Body of pancreas (tissue), 4 donors: ENCODE measurements around the gene ANKRD9. TPM values are rescaled to one million over a fixed set of nuclear protein-coding genes. Genes with fewer than 3 reads are reported as not detected.

Experiments used
- ATAC-seq: fragments of 150-250 bp; one replicate; pipeline ENCODE4 v1.9.1; 2016
- DNase-seq, 4 donors: peaks; one replicate each; pipeline ENCODE4 v3.0.0-alpha.2; 2019
- H3K27ac ChIP-seq, 4 donors: fragments of 200-600 bp; sonication (generic); 1 replicate in 3 of 4; 2 replicates in 1 of 4; pipeline versions ENCODE4 v1.5.1 to v1.6.1; 2016 to 2019; ENCODE audit warnings: mild to moderate bottlenecking in 1 of 4, mixed read lengths in 1 of 4, moderate library complexity in 1 of 4
- H3K27me3 ChIP-seq, 2 donors: fragments of 200-600 bp; sonication (generic); one replicate each; pipeline ENCODE4 v1.6.0; 2016; ENCODE audit warnings: mild to moderate bottlenecking in 1 of 2
- H3K36me3 ChIP-seq, 2 donors: fragments of 200-600 bp; sonication (generic); replicated peaks in 1 of 2; 2 replicates each; pipeline ENCODE4 v1.5.1; 2016; ENCODE audit warnings: low read depth in 2 of 2; ENCODE audit not compliant: insufficient read depth in 1 of 2
- H3K4me1 ChIP-seq: fragments of 200-600 bp; sonication (generic); one replicate; pipeline ENCODE4 v1.6.0; 2016
- H3K4me3 ChIP-seq, 2 donors: fragments of 200-600 bp; sonication (generic); 1 replicate in 1 of 2; 2 replicates in 1 of 2; pipeline ENCODE4 v1.5.1; 2016 to 2019
- H3K9me3 ChIP-seq, 3 donors: fragments of 200-600 bp; sonication (generic); 1 replicate in 2 of 3; 2 replicates in 1 of 3; pipeline ENCODE4 v1.5.1; 2016
- POLR2A ChIP-seq, 3 donors: fragments of 450-650 bp; IDR thresholded peaks; one replicate each; pipeline ENCODE4 v1.6.1; 2016; ENCODE audit warnings: antibody characterized with exemption in 3 of 3, mild to moderate bottlenecking in 2 of 3
- WGBS, 2 donors: methylation state at CpG; one replicate each; pipeline ENCODE4 v1.1.5; 2017; 5-methylcytosine and 5-hydroxymethylcytosine counted together
- intact Hi-C: fragments of 100-400 bp; cut with DNase I; formaldehyde crosslinking; loops from one replicate; pipeline ENCODE4 v1.15.1; 2023
- total RNA-seq, 2 donors: library from RNA; depleted of rRNA; stranded (reverse); fragments of >200 nt; gene quantifications; one replicate each; pipeline ENCODE4 v1.1.0, GENCODE V29; 2016
- TF ChIP-seq, protein P1 (sequence below), 7 experiments: fragments of 450-650 bp in 4 of 7; fragments of 200-600 bp in 3 of 7; sonication (generic) in 3 of 7; IDR thresholded peaks; one replicate each; pipeline ENCODE4 v1.5.1; 2016 to 2019; ENCODE audit warnings: antibody characterized with exemption in 7 of 7

ANKRD9 gene
- total RNA-seq, 2 donors from 2014 or later: 49.8 to 87.7 TPM

DNA sequence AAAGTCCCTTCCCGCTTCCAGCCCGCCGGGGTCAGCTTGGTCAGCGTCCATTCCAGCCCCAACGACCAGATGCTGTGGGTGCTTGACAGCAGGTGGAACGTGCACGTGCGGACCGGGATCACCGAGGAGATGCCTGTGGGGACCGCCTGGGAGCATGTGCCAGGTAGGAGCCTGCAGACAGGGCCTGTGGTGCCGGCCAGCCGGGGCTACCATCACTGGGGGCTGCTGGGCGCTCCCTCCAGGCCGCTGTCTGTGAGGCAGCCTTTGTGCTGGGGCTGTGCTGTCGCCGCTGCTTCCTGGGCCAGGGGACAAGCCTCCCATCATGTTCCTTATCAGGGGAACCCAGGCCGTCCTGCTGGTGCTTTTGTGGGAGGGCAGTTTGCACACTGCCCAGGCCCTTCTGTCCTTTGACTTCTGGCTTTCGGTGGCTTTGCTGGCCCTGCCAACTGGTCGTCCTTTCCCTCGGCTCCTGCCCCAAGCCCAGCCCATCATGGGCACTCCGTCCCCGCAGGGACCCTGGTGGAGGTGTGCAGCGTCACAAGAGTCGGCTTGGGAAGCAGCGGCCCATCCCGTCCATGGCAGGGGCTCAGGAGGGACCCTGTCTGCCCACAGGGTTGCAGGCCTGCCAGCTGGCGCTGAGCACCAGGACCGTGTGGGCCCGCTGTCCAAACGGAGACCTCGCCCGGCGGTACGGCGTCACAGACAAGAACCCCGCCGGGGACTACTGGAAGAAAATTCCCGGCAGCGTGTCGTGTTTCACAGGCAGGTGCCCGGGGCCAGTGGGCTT, 12.4 kb downstream of the ANKRD9 start:
- 92 to 95% methylated on average over 17 to 42 of the region's 42 CpGs for WGBS, 2 donors
- ATAC-seq: no peak
- Histone ChIP-seq H3K4me3 (no peak overlapping the region), H3K36me3 (peaks cover 0 to 8% of the 10 kb centered on the region in 2 donors), H3K27me3 (no peaks in the 10 kb centered on the region), H3K27ac (no peak overlapping the region), H3K4me1 (no peaks in the 10 kb centered on the region), H3K9me3 (no peaks in the 10 kb centered on the region)
- no peak for TF ChIP-seq POLR2A (IDR thresholded peaks at IDR 0.05)
- TF ChIP-seq, protein P1, sequence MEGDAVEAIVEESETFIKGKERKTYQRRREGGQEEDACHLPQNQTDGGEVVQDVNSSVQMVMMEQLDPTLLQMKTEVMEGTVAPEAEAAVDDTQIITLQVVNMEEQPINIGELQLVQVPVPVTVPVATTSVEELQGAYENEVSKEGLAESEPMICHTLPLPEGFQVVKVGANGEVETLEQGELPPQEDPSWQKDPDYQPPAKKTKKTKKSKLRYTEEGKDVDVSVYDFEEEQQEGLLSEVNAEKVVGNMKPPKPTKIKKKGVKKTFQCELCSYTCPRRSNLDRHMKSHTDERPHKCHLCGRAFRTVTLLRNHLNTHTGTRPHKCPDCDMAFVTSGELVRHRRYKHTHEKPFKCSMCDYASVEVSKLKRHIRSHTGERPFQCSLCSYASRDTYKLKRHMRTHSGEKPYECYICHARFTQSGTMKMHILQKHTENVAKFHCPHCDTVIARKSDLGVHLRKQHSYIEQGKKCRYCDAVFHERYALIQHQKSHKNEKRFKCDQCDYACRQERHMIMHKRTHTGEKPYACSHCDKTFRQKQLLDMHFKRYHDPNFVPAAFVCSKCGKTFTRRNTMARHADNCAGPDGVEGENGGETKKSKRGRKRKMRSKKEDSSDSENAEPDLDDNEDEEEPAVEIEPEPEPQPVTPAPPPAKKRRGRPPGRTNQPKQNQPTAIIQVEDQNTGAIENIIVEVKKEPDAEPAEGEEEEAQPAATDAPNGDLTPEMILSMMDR (IDR thresholded peaks at IDR 0.05): no peak
- intact Hi-C loops: no loop called here
- DNase-seq: no peak

- 91 to 96% methylated on average over 9 to 10 of the region's 11 CpGs for WGBS, 2 donors
- TF ChIP-seq POLR2A (IDR thresholded peaks at IDR 0.05): no peak
- DNase-seq (no peak), ATAC-seq (no peak)
- H3K9me3 ChIP-seq: no peaks in the 10 kb centered on the region
- intact Hi-C loops: no loop called here
- H3K36me3 ChIP-seq: peaks cover 0 to 8% of the 10 kb centered on the region in 2 donors
- no peaks in the 10 kb centered on the region for H3K4me1 ChIP-seq
- no peaks in the 10 kb centered on the region for H3K27me3 ChIP-seq
- H3K4me3 ChIP-seq: no peak overlapping the region
- H3K27ac ChIP-seq: no peak overlapping the region
Observed at GRCh38 chr14:102496331-102496691, 13.3 kb downstream of the ANKRD9 start.

DNA sequence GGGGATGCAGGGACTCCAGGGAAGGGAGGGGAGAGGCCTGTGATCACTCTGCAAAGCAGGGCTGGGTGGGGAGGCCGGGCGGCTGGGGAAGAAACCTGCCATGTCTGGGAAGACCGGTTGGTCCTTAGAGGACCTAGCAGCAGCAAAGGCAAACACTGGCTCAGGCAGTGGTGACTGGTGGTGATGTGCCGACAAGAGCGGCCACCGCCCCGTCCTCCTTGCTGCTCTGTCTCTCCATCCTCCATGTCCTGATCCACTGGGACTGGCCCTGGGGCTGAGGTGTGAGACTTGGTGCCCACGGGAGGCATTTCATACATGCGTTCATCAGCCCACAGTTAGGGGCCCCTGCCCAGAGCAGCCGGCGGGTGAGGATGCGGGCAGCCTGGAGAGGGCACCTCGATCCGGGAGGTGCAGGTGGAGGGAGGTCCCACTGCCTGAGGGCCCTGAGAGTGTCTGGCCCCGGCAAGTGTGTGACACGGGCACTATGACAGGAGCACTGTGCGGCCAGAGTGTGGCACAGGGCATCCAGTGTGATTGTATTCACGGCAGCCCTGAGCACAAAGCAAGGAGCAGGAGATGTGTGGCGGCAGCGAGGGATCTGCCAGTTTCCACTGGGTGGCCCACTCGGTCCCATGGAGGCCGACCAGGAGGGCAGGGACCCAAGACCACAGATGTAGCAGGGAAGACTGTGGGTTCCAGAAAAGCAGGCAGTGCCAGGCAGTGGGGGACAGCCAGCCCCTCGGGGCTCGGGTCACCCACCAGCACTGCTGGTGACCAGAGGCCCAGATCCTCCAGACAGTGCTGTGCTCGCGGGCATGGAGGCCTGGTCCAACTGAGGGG, 13.9 kb downstream of the ANKRD9 start:
- Histone ChIP-seq H3K27me3 (no peaks in the 10 kb centered on the region), H3K36me3 (peaks cover 0 to 8% of the 10 kb centered on the region in 2 donors), H3K9me3 (no peaks in the 10 kb centered on the region), H3K27ac (no peak overlapping the region), H3K4me3 (no peak overlapping the region), H3K4me1 (no peaks in the 10 kb centered on the region)
- ATAC-seq: no peak
- intact Hi-C loops: no loop called here
- no peak for DNase-seq
- TF ChIP-seq POLR2A (IDR thresholded peaks at IDR 0.05): no peak
- TF ChIP-seq, protein P1 (IDR thresholded peaks at IDR 0.05): no peak
- WGBS, 2 donors: 81 to 91% methylated on average over 4 to 24 of the region's 26 CpGs

DNA sequence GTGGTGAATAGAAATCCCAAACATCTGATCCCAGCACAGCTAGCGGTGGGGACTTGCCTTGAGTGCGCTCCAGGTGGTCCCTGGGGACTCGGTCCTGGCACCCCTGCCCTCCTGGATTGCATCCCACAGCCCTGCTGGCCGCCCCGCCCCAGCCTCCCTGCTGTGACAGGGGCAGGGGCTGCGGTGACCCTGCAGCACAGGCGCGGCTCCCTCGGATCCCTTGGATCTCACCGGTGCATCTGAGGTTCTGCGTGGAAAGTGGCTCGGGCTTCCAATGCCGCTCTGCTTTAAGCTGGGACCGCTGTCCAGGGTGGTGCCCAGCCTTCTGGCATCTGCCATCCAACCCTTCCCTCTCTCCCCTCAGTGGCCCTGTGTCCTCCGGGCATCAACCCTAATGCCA, 16.0 kb downstream of the ANKRD9 start:
- intact Hi-C loops: no loop called here
- Histone ChIP-seq H3K27me3 (no peaks in the 10 kb centered on the region), H3K4me3 (no peak overlapping the region), H3K9me3 (no peaks in the 10 kb centered on the region), H3K27ac (no peak overlapping the region), H3K36me3 (peaks cover 0 to 5% of the 10 kb centered on the region in 2 donors), H3K4me1 (no peaks in the 10 kb centered on the region)
- TF ChIP-seq POLR2A (IDR thresholded peaks at IDR 0.05): no peak
- TF ChIP-seq, protein P1 (IDR thresholded peaks at IDR 0.05): no peak
- DNase-seq (no peak), ATAC-seq (no peak)
- 94 to 97% methylated on average over 9 to 15 of the region's 15 CpGs for WGBS, 2 donors

DNA sequence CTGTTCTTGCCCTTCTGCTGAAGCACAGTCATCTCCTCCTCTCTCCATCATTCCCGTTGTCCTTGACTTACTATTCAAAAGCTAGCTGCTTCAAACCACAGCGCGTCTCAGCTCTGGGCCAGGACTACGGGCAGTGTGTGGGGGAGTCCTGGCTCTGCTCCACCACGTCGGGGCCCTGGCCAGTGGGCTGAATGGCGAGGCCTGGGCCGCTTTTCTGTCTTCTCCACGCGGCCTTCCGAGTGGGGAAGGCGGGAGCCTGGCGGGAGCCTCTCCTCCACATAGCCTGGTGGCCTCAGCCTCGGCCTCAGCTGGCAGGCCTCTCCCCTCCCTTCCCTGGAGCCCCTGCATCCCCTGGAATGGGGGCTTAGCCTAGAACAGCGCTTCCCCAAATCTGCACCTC, 16.5 kb downstream of the ANKRD9 start:
- H3K4me3 ChIP-seq: no peak overlapping the region
- DNase-seq (no peak), ATAC-seq (no peak)
- H3K27ac ChIP-seq: no peak overlapping the region
- WGBS, 2 donors: 89 to 90% methylated on average over 11 to 15 of the region's 15 CpGs
- no peak for TF ChIP-seq POLR2A (IDR thresholded peaks at IDR 0.05)
- TF ChIP-seq, protein P1 (IDR thresholded peaks at IDR 0.05): no peak
- intact Hi-C loops: no loop called here
- no peaks in the 10 kb centered on the region for H3K9me3 ChIP-seq
- H3K27me3 ChIP-seq: no peaks in the 10 kb centered on the region
- H3K4me1 ChIP-seq: no peaks in the 10 kb centered on the region
- H3K36me3 ChIP-seq: peaks cover 0 to 1% of the 10 kb centered on the region in 2 donors
